Activated CD8-positive, alpha-beta memory T cell treated with anti-CD3 and anti-CD28 coated beads for 36 hours (primary cell): ENCODE measurements around the gene DSG4. TPM values are rescaled to one million over a fixed set of nuclear protein-coding genes. Genes with fewer than 3 reads are reported as not detected.

Experiments used
- CTCF ChIA-PET: fragments of 350-600 bp; sonication (Branson Sonifier 250); formaldehyde crosslinking; loops from one replicate; lab custom pipeline; 2021; ENCODE audit warnings: antibody characterized with exemption; lab: Charles Lee
- POLR2A ChIA-PET: fragments of 350-600 bp; sonication (Branson Sonifier 250); formaldehyde crosslinking; loops from one replicate; lab custom pipeline; 2021; ENCODE audit warnings: antibody characterized with exemption; lab: Charles Lee
- total RNA-seq, 2 experiments: library from RNA; stranded (reverse); gene quantifications; one replicate each; pipeline ENCODE4 v1.2.3, GENCODE V29; 2021

Gene DSG4
- total RNA-seq, 2 experiments from 2014 or later, result not detected

GRCh38 chr18:31402026-31402373 lies 25.4 kb downstream of the DSG4 start:
- POLR2A ChIA-PET, result no interaction called here
- CTCF ChIA-PET, result no interaction called here

- POLR2A ChIA-PET, result no interaction called here
- CTCF ChIA-PET, result no interaction called here
Measured at GRCh38 chr18:31403409-31403808, 26.8 kb downstream of the DSG4 start.

DNA sequence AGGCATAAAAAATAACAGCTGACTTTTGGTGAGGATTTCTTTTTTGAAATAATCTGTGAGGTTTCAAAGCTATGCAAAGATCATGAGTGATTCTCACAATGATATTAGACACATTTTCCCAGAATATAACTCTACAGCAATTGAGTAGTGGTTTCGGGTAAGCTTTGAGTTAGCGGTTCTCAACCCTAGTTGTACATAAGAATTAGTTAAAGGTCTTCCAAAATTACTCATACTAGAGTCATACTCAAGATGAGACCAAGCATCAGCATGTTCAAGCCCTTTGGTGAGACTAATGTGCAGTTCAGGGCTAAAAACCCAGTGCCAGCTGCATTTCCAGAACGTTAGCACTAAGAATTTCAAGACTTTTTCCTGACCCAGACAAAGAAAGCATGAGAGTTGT lies 31.1 kb downstream of the DSG4 start:
- POLR2A ChIA-PET, result no interaction called here
- CTCF ChIA-PET, result no interaction called here

DNA sequence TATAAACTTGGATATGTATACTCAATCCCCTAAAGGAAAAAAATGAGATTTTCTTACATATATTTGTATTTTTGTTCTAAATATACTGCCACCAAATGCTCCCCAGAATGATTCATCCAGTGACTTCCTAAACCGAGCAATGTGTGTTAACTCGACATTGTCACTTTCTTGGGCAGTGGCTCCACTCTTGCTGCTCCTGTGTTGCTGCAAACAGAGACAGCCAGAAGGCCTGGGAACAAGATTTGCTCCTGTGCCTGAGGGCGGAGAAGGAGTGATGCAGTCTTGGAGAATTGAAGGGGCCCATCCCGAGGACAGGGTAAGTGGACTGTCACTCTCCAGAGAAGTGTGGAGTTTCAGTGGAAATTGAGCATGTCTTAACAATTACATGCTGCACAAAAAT lies 32.7 kb downstream of the DSG4 start:
- ChIA-PET CTCF (no interaction called here), POLR2A (no interaction called here)

DNA sequence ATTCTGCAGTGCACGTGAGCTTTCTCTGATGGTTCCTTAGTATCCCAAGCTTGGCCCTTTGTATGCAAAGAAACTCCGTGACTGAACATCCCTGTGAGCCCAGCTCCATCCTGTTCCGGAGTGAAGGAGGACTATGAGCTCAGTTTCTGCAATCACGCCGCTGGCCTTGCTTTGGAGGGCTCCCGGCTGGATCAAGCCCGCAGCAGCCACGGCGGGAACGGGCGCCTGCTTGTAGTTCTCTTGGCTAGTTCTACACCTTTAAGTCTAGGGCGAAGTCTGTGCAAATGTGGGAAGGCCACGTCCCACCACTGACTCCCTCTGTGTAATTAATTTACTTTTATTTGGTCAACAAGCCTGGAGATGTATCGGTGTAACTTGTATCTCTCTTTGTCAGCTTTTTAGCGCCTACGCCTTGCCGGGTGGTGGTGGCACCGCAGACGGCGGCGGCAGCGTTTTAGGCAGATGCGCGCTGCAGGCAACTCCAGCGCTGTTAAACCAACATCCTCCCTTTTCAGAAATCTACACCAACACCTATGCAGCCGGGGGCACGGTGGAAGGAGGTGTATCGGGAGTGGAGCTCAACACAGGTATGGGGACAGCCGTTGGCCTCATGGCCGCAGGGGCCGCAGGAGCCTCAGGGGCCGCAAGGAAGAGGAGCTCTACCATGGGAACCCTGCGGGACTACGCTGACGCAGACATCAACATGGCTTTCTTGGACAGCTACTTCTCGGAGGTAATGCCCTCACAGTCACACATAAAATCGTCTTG lies 34.3 kb downstream of the DSG4 start:
- POLR2A ChIA-PET, result no interaction called here

DNA sequence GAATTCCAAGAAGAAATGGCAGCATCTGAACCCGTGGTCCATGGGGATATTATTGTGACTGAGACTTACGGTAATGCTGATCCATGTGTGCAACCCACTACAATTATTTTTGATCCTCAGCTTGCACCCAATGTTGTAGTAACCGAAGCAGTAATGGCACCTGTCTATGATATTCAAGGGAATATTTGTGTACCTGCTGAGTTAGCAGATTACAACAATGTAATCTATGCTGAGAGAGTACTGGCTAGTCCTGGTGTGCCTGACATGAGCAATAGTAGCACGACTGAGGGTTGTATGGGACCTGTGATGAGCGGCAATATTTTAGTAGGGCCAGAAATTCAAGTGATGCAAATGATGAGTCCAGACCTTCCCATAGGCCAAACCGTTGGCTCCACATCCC lies 36.6 kb downstream of the DSG4 start:
- POLR2A ChIA-PET, result no interaction called here
- CTCF ChIA-PET, result no interaction called here

More for the DNA sequence above, 34.3 kb downstream of the DSG4 start:
- CTCF ChIA-PET, result no interaction called here

DNA sequence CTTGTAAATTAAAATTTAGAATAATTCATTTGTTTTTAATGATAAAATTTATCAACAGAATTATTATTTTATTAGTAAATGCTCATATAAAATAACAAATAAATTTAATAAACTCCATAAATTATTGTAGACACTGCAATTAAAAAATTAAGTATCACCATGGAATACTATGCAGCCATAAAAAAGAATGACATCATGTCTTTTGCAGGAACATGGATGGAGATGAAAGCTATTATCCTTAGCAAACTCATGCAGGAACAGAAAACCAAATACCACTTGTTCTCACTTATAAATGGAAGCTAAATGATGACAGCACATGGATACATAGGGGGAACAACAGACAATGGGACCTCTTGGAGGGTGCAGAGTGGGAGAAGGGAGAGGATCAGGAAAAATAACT lies 41.3 kb downstream of the DSG4 start:
- CTCF ChIA-PET, result no interaction called here

DNA sequence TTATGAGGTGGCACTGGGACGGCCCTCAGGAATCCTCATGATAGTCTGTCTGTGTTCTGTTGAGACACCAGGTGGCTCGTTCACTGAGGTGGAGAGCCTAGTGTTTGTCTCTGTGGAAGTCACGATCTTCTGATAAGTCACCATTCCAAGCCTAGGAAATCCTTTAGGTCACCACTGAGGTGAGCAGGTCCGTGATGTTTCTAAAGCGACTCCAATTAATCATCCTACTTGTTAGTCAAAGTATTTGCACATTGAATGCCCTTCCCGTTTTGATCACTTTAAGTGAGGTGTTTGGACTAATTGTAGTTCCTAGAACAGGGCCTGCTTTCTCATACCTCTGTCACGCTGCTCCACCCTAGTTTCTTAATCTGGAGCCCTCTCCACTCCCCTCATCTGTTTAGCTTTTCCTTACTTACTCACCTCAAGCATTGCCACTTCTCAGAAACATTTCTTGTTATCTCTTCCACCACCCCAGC lies 42.9 kb downstream of the DSG4 start:
- POLR2A ChIA-PET, result no interaction called here
- CTCF ChIA-PET, result no interaction called here

More for the DNA sequence above, 41.3 kb downstream of the DSG4 start:
- POLR2A ChIA-PET, result no interaction called here

- POLR2A ChIA-PET, result no interaction called here
- CTCF ChIA-PET, result no interaction called here
Measured at GRCh38 chr18:31420032-31420431, 43.5 kb downstream of the DSG4 start.

GRCh38 chr18:31420524-31420923 lies 43.9 kb downstream of the DSG4 start:
- CTCF ChIA-PET, result no interaction called here

DNA sequence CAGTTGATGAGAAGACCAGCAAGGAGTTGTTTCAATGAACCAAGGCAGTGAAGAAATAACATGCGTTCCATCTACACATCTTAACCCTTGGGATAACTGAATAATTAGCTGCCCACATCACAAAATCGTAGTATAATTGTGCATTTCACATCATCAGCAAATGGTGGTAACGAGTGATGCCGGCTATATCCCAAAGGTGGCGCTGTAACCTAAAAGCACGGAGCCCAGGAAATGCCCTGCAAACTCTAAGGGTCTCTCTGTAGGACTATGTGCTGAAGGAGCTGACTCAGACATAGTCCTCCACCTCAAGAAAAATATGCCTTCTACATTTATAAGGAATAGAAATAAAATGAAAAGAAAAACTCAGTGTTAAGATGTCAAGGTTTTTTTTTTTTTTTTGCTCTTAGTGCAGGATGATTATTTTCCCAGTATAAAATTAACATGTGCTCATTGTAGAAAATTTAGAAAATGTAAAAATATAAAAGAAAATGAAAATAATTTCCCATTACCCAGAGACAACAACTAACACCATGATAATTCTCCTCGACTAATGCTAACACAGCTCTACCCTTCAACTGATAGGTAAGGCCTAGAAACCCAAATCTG lies 47.9 kb downstream of the DSG4 start:
- POLR2A ChIA-PET, result no interaction called here
- CTCF ChIA-PET, result no interaction called here

More at GRCh38 chr18:31420524-31420923, 43.9 kb downstream of the DSG4 start:
- POLR2A ChIA-PET, result no interaction called here

DNA sequence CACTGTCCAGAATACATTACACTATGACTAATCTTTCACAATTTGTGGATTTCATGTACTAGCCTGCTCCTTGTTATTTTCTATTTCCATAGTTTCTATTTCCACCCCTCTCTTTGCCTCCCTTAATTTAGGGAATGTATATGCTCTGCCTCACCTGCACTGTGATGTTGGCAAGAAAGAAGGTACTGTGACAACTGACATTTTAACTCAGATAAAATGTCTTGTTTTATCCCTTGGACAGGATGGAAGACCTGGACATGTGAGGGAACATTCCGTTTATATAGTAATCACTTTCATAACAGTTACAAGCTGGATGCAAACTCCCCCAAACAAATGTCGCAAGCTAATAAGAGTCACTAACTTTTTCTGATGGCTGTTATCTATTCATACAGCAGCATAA lies 49.4 kb downstream of the DSG4 start:
- POLR2A ChIA-PET, result no interaction called here

GRCh38 chr18:31426871-31427406 lies 50.4 kb downstream of the DSG4 start:
- CTCF ChIA-PET, result no interaction called here
- POLR2A ChIA-PET, result no interaction called here

More for the DNA sequence above, 49.4 kb downstream of the DSG4 start:
- CTCF ChIA-PET, result no interaction called here

- ChIA-PET POLR2A (no interaction called here), CTCF (no interaction called here)
Measured at GRCh38 chr18:31428211-31428610, 51.6 kb downstream of the DSG4 start.

DNA sequence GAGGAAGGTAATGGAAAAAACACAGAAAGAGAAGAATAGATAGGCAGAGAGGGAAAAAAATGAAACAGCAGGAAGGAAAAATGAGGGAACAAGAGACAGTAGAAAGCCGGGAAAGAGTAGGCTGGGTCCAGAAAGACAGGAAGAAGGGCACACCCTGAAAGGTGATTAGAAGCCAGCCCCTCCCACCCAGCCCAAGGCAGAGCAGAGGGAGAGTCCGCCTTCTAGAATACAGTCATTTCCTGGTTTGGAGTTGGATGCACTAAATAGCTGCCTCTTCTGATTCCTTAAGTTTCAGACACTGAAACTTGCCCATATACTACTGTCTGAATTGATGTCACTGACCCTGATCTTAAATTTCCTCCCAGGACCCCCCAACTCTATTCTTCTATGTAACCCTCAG lies 53.0 kb downstream of the DSG4 start:
- POLR2A ChIA-PET, result no interaction called here

GRCh38 chr18:31430072-31430471 lies 53.5 kb downstream of the DSG4 start:
- CTCF ChIA-PET, result no interaction called here
- POLR2A ChIA-PET, result no interaction called here

More for the DNA sequence above, 53.0 kb downstream of the DSG4 start:
- CTCF ChIA-PET, result no interaction called here

DNA sequence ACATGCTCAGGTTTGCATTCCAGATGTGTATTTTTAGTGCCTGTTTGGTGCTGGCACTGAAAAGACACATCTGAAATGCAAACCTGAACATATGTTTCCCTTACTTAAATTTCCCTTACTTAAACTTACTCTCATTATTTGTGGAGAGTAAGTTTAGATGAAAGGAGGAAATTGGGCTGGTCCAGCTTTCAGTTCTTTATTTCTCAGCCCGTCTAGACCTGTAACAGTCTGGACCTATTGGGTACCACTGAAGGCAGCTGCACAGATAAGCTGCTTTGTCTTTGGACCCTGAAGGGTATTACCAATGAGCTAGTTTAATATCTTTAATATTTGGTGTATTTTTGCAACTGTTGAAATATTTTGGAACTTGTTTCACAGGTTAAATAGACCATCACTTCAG lies 54.0 kb downstream of the DSG4 start:
- ChIA-PET POLR2A (no interaction called here), CTCF (no interaction called here)

- ChIA-PET POLR2A (no interaction called here), CTCF (no interaction called here)
Measured at GRCh38 chr18:31432316-31432715, 55.7 kb downstream of the DSG4 start.

DNA sequence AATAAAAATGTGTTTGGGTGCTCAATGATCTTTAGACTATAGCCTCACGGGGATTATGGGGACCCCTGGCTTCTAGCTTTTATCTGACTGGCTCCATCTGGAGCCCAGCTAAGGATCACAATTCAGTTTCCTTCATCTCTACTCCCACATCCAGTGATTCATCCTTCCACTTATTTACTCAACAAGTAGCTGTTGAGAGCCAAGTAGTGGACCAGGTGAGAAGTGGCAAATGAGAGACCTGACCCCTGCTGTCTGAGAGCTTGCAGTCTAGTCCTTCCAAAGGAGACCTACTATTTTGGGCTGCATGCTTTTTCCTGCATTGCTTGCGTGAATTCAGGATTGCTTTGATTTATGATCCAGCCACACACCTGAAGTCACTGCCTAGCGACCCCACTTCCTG lies 60.2 kb downstream of the DSG4 start:
- CTCF ChIA-PET, result no interaction called here
- POLR2A ChIA-PET, result no interaction called here

DNA sequence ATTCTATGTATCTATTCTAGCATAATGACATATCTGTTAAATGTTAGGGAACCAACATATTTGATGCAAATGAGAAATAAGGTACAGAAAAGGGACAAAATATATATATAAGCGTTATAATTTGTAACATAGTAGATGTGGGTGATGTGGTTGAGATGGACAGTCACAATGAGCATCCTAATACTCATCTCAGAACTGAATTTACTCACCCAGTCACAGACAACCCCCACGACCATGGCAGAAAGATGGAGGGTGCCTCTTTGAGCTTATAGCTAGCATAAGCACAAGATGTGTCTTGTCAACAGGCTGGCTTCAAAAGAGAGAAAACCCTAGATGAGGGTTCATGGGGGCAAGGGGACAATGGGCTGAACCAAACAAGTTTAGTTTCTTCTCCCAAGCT lies 61.8 kb downstream of the DSG4 start:
- POLR2A ChIA-PET, result no interaction called here
- CTCF ChIA-PET, result no interaction called here

DNA sequence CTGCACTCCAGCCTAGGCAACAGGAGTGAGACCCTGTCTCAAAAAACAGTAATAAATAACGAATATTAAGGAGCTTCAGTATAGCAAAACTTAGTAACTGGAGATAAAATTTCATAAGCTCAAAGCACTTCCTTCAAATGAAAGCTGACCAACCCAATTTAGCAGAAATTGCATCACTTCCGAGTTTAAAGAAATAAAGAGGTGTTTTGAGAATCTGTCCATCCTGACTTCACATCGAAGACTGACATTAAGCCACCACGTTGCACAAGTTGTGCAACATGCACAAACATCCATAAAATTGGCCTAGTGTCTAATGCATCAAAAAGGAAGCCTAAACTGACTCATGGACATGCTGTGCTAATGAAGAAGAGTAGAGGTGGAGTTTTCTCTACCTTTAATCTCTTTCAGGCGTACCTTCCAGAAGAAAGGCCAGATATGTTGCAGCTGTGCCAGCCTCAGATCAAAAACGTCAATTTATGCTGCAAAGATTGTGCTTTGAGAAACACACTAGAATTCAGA lies 63.3 kb downstream of the DSG4 start:
- ChIA-PET POLR2A (no interaction called here), CTCF (no interaction called here)
